OCI-LY7 (cell line): ENCODE measurements around the gene PSMF1. TPM values are rescaled to one million over a fixed set of nuclear protein-coding genes. Genes with fewer than 3 reads are reported as not detected.

ENCODE experiments used
- BruUV-seq: library from RNA; stranded (reverse); fragments of 400-500 nt; replicated peaks from 2 replicates; lab custom pipeline; 2021; lab: Mats Ljungman, UMichigan
- CTCF ChIA-PET: fragments of 300-600 bp; sonication (Branson Sonifier 250); formaldehyde crosslinking; loops from one replicate; lab custom pipeline; 2022; ENCODE audit warnings: antibody characterized with exemption; ENCODE audit not compliant: unreplicated experiment; lab: Charles Lee
- POLR2A ChIA-PET: fragments of 300-600 bp; sonication (Branson Sonifier 250); formaldehyde crosslinking; loops from one replicate; lab custom pipeline; 2022; ENCODE audit warnings: antibody characterized with exemption; lab: Charles Lee
- DNase-seq: peaks from one replicate; pipeline ENCODE4 v3.0.0-alpha.2; 2015; ENCODE audit warnings: low spot score
- H2AFZ ChIP-seq: fragments of 200-600 bp; sonication (generic), shearing (Covaris generic); 2 replicates; pipeline ENCODE4 v1.6.1; 2014; ENCODE audit warnings: mild to moderate bottlenecking, antibody characterized with exemption, low read length, moderate library complexity
- H3K27ac ChIP-seq: fragments of 200-600 bp; sonication (generic); 2 replicates; pipeline ENCODE4 v1.5.1; 2014; ENCODE audit warnings: mixed run types, low read depth, mild to moderate bottlenecking, moderate library complexity, low read length, inconsistent platforms; ENCODE audit not compliant: poor library complexity, severe bottlenecking
- H3K36me3 ChIP-seq: fragments of 200-600 bp; sonication (generic); 2 replicates; pipeline ENCODE4 v1.6.1; 2014; ENCODE audit warnings: mild to moderate bottlenecking, antibody characterized with exemption, low read length, moderate library complexity, mixed read lengths; ENCODE audit not compliant: insufficient read depth
- H3K4me1 ChIP-seq: fragments of 200-600 bp; sonication (generic); 2 replicates; pipeline ENCODE4 v1.5.1; 2014; ENCODE audit warnings: mild to moderate bottlenecking, low read length; ENCODE audit not compliant: insufficient read depth, poor library complexity, severe bottlenecking
- H3K4me2 ChIP-seq: fragments of 200-600 bp; sonication (generic); 2 replicates; pipeline ENCODE4 v1.6.1; 2014; ENCODE audit warnings: mild to moderate bottlenecking, low read length
- H3K4me3 ChIP-seq: fragments of 200-600 bp; sonication (generic); 2 replicates; pipeline ENCODE4 v1.5.1; 2014; ENCODE audit warnings: mild to moderate bottlenecking, low read depth, low read length; ENCODE audit not compliant: poor library complexity, severe bottlenecking
- H3K79me2 ChIP-seq: fragments of 200-600 bp; sonication (generic); 2 replicates; pipeline ENCODE4 v1.6.1; 2016; ENCODE audit warnings: low read depth, mild to moderate bottlenecking, low read length, moderate library complexity, mixed read lengths; ENCODE audit not compliant: insufficient read depth
- H3K9me2 ChIP-seq: fragments of 200-600 bp; sonication (generic); 2 replicates; pipeline ENCODE4 v1.6.1; 2016; ENCODE audit warnings: mild to moderate bottlenecking, low read length, mixed read lengths; ENCODE audit not compliant: insufficient read depth
- H3K9me3 ChIP-seq: fragments of 200-600 bp; sonication (generic); 2 replicates; pipeline ENCODE4 v1.6.1; 2014; ENCODE audit warnings: mild to moderate bottlenecking, mixed run types, low read length, mixed read lengths
- H4K20me1 ChIP-seq: fragments of 200-600 bp; sonication (generic); 2 replicates; pipeline ENCODE4 v1.6.1; 2014; ENCODE audit warnings: mild to moderate bottlenecking, antibody characterized with exemption, low read length, moderate library complexity, mixed read lengths; ENCODE audit not compliant: insufficient read depth
- EZH2phosphoT487 ChIP-seq: fragments of 200-600 bp; sonication (generic); IDR thresholded peaks from 2 replicates; pipeline ENCODE4 v1.6.1; 2018; ENCODE audit warnings: low read depth, borderline replicate concordance, mild to moderate bottlenecking, mixed run types, antibody characterized with exemption, low read length, moderate library complexity, mixed read lengths
- intact Hi-C: fragments of 100-400 bp; cut with micrococcal nuclease; formaldehyde crosslinking; loops from one replicate; pipeline ENCODE4 v1.10.0; 2022; ENCODE audit not compliant: unreplicated experiment
- total RNA-seq, 2 experiments: library from RNA; depleted of rRNA in 1 of 2; stranded (reverse); fragments of >200 nt in 1 of 2; shearing (Covaris generic) in 1 of 2; gene quantifications; 2 replicates each; pipeline ENCODE4 v1.2.3, GENCODE V29; 2014 to 2022
- TF ChIP-seq, protein P1 (sequence below): fragments of 200-600 bp; sonication (generic); conservative IDR thresholded peaks from 2 replicates; pipeline ENCODE4 v1.5.1; 2014; ENCODE audit warnings: mild to moderate bottlenecking, antibody characterized with exemption, low read length, moderate library complexity, mixed read lengths

Gene PSMF1
- total RNA-seq, 2 experiments from 2014 or later, result 34.7 to 132 TPM

DNA sequence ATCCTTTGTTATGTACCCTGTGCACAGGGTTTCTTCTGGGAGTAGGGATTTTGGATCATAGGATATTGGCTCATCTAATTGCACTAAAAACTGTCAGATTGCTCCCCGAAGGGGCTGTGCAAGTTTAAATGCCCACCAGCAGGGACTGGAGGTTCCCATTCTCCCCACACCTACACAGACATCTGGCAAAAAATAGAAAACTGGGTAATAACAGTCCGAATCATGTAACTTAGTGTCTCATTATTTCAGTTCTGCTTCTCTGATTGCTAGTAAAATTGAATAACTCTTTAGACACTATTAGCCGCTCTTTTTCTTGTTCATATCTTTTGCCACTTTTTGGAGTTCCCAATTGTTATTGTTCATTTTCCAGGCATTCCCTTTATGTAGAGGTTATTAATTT is 5.3 kb downstream of the PSMF1 start:
- Histone ChIP-seq H3K4me1 (peaks cover 36% of the 10 kb centered on the region), H3K27ac (no peak overlapping the region), H2AFZ (no peak overlapping the region), H3K4me2 (no peak overlapping the region), H3K79me2 (peaks cover 66% of the 10 kb centered on the region), H3K9me3 (no peaks in the 10 kb centered on the region), H3K9me2 (no peaks in the 10 kb centered on the region), H4K20me1 (peaks cover 6% of the 10 kb centered on the region; the same call in 1 of the 2 replicates), H3K4me3 (no peak overlapping the region), H3K36me3 (peaks cover 83% of the 10 kb centered on the region)
- CTCF ChIA-PET, result no interaction called here
- TF ChIP-seq, protein P1, sequence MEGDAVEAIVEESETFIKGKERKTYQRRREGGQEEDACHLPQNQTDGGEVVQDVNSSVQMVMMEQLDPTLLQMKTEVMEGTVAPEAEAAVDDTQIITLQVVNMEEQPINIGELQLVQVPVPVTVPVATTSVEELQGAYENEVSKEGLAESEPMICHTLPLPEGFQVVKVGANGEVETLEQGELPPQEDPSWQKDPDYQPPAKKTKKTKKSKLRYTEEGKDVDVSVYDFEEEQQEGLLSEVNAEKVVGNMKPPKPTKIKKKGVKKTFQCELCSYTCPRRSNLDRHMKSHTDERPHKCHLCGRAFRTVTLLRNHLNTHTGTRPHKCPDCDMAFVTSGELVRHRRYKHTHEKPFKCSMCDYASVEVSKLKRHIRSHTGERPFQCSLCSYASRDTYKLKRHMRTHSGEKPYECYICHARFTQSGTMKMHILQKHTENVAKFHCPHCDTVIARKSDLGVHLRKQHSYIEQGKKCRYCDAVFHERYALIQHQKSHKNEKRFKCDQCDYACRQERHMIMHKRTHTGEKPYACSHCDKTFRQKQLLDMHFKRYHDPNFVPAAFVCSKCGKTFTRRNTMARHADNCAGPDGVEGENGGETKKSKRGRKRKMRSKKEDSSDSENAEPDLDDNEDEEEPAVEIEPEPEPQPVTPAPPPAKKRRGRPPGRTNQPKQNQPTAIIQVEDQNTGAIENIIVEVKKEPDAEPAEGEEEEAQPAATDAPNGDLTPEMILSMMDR, result no peak
- TF ChIP-seq EZH2phosphoT487, result no peak
- POLR2A ChIA-PET, result interaction anchor here (1.2 kb wide), 1 partner anchor 25 kb away, joined by 3 read pairs; no protein-coding TSS in a partner anchor
- DNase-seq, result no peak
- no TSS peak for BruUV-seq
- intact Hi-C loops, result no loop called here

DNA sequence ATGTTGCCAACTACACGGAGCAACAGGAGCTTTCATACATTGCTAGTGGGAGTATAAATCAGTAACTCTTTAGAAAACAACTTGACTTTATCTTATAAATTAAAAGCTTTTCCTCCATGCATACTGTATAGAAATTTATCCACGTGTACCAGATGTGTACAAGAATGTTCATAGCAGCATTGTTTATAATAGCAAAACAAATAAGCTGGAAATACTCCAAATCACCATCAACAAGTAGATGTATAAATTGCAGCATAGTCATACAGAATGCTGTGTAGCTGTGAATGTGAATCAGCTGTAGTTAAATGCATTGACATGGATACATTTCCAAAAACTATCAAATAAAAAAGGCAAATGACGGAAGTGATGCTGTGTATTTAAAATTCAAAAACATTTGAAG is 6.0 kb downstream of the PSMF1 start:
- TF ChIP-seq EZH2phosphoT487, result no peak
- TF ChIP-seq, protein P1, result no peak
- ChIA-PET POLR2A (interaction anchor here (0.8 to 1.2 kb wide), 5 partner anchors 8 to 472 kb away, joined by 3 to 4 read pairs (median 3); partner anchors contain the start of gene SRXN1), CTCF (no interaction called here)
- no peak for DNase-seq
- no peak overlapping the region for H3K4me2 ChIP-seq
- peaks cover 6% of the 10 kb centered on the region; the same call in 1 of the 2 replicates for H4K20me1 ChIP-seq
- peaks cover 89% of the 10 kb centered on the region for H3K36me3 ChIP-seq
- H3K79me2 ChIP-seq, result peaks cover 58% of the 10 kb centered on the region
- intact Hi-C loops, result no loop called here
- H3K4me1 ChIP-seq, result peaks cover 34% of the 10 kb centered on the region
- no peak overlapping the region for H2AFZ ChIP-seq
- no peak overlapping the region for H3K4me3 ChIP-seq
- BruUV-seq, result no TSS peak
- no peak overlapping the region for H3K27ac ChIP-seq
- no peaks in the 10 kb centered on the region for H3K9me2 ChIP-seq
- H3K9me3 ChIP-seq, result no peaks in the 10 kb centered on the region

DNA sequence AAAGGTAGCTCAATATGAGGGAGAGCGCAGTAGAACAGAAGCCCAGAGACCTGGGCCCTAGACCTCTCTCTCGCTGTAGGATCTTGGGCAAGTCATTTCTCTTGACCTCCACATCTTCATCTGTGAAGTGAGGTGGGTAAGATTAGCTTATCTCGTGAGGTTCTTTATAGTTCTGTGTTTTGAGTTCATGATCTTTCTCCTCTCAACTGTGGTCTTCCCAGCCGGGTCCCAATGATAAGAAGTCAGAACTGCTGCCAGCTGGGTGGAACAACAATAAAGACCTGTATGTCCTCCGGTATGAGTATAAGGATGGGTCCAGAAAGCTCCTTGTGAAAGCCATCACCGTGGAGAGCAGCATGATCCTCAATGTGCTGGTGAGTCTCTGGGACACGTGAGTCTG is 6.9 kb downstream of the PSMF1 start:
- no TSS peak for BruUV-seq
- peaks cover 94% of the 10 kb centered on the region for H3K36me3 ChIP-seq
- POLR2A ChIA-PET, result interaction anchor here (0.6 to 1.1 kb wide), 4 partner anchors 9 to 472 kb away, joined by 3 to 4 read pairs (median 3); partner anchors contain the start of gene SRXN1
- no peaks in the 10 kb centered on the region for H3K9me3 ChIP-seq
- no peak overlapping the region for H3K27ac ChIP-seq
- intact Hi-C loops, result no loop called here
- H4K20me1 ChIP-seq, result peaks cover 6% of the 10 kb centered on the region; the same call in 1 of the 2 replicates
- H3K4me1 ChIP-seq, result peaks cover 25% of the 10 kb centered on the region
- no peaks in the 10 kb centered on the region for H3K9me2 ChIP-seq
- H3K79me2 ChIP-seq, result peaks cover 50% of the 10 kb centered on the region
- CTCF ChIA-PET, result no interaction called here
- no peak overlapping the region for H2AFZ ChIP-seq
- no peak overlapping the region for H3K4me2 ChIP-seq
- no peak for TF ChIP-seq EZH2phosphoT487
- TF ChIP-seq, protein P1, result no peak
- DNase-seq, result no peak
- H3K4me3 ChIP-seq, result no peak overlapping the region
